Stimulated activated CD8-positive, alpha-beta memory T cell treated with anti-CD3 and anti-CD28 coated beads, Interleukin-12 subunit alpha, Interleukin-12 subunit beta, amount 100 ng/mL, for 1 hour (primary cell): ENCODE measurements around the gene RIN1.
"Not testable (repeated sequence)": the region's sequence is repeated elsewhere in the genome, so short reads cannot be mapped to it uniquely, and the experiment has no call there.

Experiments used
- DNase-seq: peaks from one replicate; pipeline ENCODE4 v3.0.0-alpha.2; 2020; ENCODE audit warnings: low read depth

The RIN1 gene

DNA sequence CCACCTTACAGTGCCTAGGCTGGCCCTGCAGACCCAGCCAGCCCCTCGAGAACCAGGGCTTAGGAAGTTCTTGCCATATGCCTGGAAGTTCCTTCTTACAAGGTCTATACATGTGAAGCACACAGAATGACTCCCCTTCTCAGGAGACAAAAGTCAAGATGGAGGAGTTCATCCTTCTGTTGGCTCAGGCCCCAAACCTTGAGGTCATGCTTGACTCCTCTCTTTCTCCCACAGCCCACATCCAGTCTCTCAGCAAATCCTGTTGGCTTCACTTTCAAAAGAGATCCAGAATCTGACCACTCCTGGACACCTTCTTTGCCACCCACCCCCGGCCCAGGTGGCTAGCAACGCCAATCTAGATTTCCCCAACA is 17.6 kb downstream of the RIN1 start:
- DNase-seq = no peak

- DNase-seq = peak; percentile 58
Observed at GRCh38 chr11:66317723-66318599, 18.3 kb downstream of the RIN1 start.

GRCh38 chr11:66317322-66317722 is 18.9 kb downstream of the RIN1 start:
- no peak for DNase-seq

GRCh38 chr11:66316849-66317251 is 19.4 kb downstream of the RIN1 start, which contains the start of gene CD248:
CD248 (minus strand) TSS chr11:66317044; CDS start chr11:66317027, 17 bp downstream.
- no peak for DNase-seq

- DNase-seq = no peak
Observed at GRCh38 chr11:66315921-66316811, 20.1 kb downstream of the RIN1 start.

- DNase-seq = no peak
Observed at GRCh38 chr11:66315498-66315885, 20.7 kb downstream of the RIN1 start.

GRCh38 chr11:66314561-66315497 is 21.4 kb downstream of the RIN1 start:
- no peak for DNase-seq

DNA sequence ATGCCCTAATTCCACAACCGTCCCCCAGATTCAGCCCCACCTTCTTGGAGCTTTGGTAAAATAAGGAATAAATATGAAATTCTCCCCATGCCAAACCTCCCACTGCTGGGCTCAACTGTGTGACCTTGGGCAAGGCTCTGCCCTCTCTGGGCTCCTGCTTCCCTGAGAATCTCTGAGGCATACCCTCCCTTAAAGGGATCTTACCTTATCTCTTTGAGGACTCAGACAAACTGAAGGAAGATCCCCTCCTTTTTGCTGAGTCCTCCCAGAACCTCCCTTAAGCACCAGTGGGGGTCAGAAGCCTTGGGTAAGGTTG is 22.1 kb downstream of the RIN1 start:
- DNase-seq = no peak

DNA sequence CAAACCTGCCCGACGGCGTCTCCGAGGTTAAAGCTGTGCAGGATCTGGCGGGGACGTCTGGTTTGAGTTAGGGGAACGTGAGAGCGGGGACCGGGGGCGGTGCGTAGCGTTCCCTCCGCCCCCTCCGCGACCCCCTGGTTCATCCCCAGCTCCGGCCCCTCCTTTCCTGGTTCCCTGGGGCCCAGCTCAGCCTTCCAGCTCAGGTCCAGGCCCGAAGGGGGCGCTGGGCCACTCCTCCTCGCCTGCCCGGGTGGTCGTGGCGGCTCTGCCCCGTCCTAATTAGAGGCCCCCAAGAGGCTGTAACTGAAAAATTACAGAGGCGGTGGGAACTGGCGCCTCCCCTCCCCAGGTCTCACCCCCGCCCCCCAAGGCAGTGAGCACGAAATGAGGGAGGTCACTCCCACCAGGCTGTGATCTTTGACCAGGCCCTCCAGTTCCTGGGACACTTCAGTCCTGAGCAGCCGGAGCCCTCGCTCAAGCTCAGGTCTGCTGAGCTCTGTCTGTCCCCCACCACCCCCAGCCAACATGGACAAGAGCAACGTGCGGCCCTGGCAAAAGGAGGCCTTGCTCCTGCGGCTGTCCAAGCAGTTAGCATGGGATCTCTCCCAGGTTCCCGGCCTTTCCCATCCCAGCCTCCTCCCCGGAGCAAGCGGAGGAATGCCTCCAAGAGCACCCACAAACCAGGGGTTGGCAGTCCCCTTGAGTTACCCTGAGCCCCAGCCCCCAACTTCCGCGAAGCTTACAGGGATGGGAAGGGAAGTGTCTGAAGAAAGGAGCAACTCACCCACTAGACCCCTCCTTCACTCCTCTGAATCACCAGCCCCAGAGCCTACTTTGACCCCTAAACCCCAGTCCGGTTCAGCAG is 22.7 kb downstream of the RIN1 start:
- no peak for DNase-seq

DNA sequence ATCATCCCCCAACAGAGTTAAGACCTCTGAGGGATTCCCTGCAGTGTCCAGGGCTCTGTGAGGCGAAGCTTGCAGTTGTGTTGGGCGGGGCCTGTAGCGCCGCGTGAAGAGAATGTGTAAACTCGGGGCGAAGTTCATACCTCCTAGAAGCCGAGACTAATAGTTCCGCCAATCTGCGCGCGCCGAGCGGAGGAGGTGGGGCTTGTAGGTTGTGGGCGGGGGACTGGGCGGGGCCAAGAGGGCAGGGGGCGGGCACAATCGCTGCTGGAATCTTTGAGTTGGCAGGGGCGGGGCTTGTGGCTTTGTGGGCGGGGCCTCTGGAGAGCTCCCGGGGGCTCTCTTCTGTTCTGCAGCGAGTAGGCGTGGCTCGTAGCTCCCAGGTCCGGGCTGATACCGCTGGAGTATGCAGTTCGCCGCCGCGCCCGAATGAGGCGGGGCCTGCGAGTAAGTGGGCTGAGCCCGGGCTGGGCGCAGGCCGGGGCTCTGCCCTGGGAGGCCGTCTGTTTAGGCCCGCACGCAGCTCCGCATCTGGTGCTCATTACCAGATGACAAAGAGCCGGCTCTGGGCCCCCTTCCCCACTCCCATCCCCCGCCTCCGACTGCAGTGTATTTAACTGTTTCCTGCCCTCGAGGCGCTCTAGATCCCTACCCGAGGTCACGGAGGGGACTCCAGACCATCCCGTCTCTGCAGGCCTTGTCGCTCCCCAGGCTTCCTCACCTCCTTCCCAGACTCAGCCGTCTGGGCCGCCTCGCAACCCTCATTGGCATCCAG is 23.5 kb downstream of the RIN1 start:
- peak; percentile 97 for DNase-seq

GRCh38 chr11:66311965-66312548 is 24.2 kb downstream of the RIN1 start:
- peak; percentile 98 for DNase-seq

DNA sequence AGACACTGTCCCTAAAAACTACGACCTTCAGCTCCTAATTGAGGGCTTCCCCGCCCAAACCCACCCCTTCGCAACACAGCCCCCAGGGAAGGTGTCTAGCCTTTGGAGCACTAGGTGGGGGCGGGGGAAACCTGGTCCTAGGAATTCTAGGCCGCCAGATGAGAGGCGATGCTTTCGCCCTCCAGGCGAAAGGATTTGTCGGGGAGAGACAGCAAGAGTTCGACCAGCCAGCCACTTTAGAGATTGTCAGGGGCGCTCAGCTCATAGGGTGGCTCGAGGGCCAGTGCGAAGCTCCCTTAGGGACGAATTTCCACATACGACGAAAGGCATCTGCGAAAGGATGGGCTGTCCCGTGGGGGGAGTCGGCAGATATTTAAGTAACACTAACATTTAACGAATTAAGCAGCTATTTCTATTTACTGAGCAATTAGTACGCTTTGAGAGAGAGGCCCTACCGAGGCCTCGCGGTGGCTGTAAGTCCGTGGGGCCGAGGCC is 24.7 kb downstream of the RIN1 start:
- no peak for DNase-seq

- not testable (repeated sequence) for DNase-seq
Observed at GRCh38 chr11:66310803-66311440, 25.3 kb downstream of the RIN1 start.

DNA sequence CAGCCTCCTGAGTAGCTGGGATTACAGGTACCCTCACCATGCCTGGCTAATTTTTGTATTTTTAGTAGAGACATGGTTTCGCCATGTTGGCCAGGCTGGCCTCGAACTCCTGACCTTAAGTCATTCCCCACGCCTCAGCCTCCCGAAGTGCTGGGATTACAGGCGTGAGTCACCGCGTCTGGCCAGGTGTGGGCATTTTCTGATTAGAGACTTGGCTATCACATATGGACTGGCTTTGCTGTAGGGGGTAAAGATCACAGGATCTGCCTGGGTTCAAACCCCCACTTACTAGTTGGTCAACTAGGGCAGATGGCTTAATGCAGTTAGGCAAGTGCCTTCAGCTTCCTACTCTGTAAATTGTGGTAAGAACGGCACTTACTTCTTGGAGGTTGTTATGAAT is 25.9 kb downstream of the RIN1 start:
- no peak for DNase-seq

- no peak for DNase-seq
Observed at GRCh38 chr11:66309475-66309874, 26.8 kb downstream of the RIN1 start.

GRCh38 chr11:66302656-66303055 is 33.6 kb downstream of the RIN1 start:
- DNase-seq = no peak

DNA sequence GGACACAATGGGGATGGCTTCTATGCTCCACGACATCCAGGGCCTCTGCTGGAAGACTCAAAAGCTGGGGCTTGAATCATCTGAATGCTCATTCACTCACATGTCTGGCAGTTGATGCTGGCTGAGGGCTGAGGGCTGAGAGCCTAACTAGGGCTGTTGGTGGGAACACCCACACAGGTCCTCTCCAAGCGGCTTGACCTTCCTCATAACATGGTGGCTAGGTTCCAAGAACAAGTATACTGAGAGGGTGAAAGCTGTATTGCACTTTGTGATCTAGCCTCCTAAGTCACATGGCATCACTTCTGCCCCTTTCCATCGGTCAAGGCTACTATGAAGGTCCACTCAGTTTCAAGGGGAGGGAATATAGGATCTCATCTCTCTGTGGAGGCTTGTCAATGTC is 37.0 kb downstream of the RIN1 start:
- DNase-seq = no peak

DNA sequence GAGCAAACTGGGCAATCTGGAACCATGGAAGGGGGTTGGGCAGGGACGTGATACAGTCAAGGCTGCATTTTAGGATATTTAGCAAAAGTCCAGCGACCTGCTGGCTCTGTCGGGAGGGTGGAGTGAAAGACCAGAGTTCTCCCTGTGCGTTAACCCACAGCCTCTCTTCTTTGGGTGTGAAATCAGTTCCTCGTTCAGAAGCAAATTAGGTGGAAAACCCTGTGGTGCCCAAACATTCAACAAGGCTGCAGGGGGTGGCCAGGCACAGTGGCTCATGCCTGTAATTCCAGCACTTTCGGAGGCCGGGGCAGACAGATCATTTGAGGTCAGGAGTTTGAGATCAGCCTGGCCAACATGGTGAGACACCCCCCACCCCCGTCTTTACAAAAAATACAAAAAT is 38.6 kb downstream of the RIN1 start:
- DNase-seq = no peak
